ENCODE measurements around the gene KRTAP5-1.

GRCh38 chr11:1546536-1547466 is 38.3 kb downstream of the KRTAP5-1 start:
- TF ChIP-seq CTCF (optimal IDR thresholded peaks at IDR 0.05 in 1 of 3, IDR thresholded peaks at IDR 0.05 in 1 of 3, conservative IDR thresholded peaks at IDR 0.05 in 1 of 3; ENCODE audit: extremely low read depth in 1 of 3, insufficient read depth in 2 of 3, low read length in 3 of 3) (peak in 2 of 3 experiments; percentile 79 to 82), EZH2 (IDR thresholded peaks at IDR 0.05; ENCODE audit: low read length) (no peak)
